H1 (cell line): ENCODE measurements around the gene STAT3. TPM values are rescaled to one million over a fixed set of nuclear protein-coding genes. Genes with fewer than 3 reads are reported as not detected.

Experiments
- CTCF ChIA-PET: fragments of 300-600 bp; sonication (Branson Sonifier 250); formaldehyde crosslinking; loops from one replicate; lab custom pipeline; 2021; ENCODE audit not compliant: partially characterized antibody; lab: Charles Lee
- POLR2A ChIA-PET: fragments of 300-600 bp; sonication (Branson Sonifier 250); formaldehyde crosslinking; loops from one replicate; lab custom pipeline; 2021; ENCODE audit warnings: inconsistent platforms; ENCODE audit not compliant: partially characterized antibody; lab: Charles Lee
- DNase-seq, 2 experiments: peaks; one replicate each; pipeline versions ENCODE4 v3.0.0 to v3.0.0-alpha.2; 2010 to 2022; ENCODE audit warnings: low spot score in 2 of 2, low read depth in 1 of 2, mixed read lengths in 1 of 2
- FAIRE-seq: peaks from 2 replicates; lab custom pipeline; 2011; peaks lifted over from hg19 to GRCh38; lab: Jason Lieb, UNC
- H2AFZ ChIP-seq: 2 replicates; pipeline ENCODE4 v1.8.1; 2012; ENCODE audit warnings: low read length, inconsistent platforms
- H2AK5ac ChIP-seq: 2 replicates; pipeline ENCODE4 v1.6.1; 2013; ENCODE audit warnings: low read depth, low read length
- H2BK120ac ChIP-seq: replicated peaks from 2 replicates; pipeline ENCODE3; 2013; ENCODE audit warnings: low read depth, low read length, inconsistent platforms
- H2BK12ac ChIP-seq: 2 replicates; pipeline ENCODE4 v1.6.1; 2013; ENCODE audit warnings: low read depth, low read length
- H2BK15ac ChIP-seq: 2 replicates; pipeline ENCODE4 v1.6.1; 2013; ENCODE audit warnings: low read length
- H2BK20ac ChIP-seq: 2 replicates; pipeline ENCODE4 v1.6.1; 2013; ENCODE audit warnings: low read length
- H2BK5ac ChIP-seq: 2 replicates; pipeline ENCODE4 v1.6.1; 2013; ENCODE audit warnings: low read depth, low read length
- H3K14ac ChIP-seq: 2 replicates; pipeline ENCODE4 v1.6.1; 2013; ENCODE audit warnings: inconsistent platforms; ENCODE audit not compliant: insufficient read length
- H3K18ac ChIP-seq: 2 replicates; pipeline ENCODE4 v1.6.1; 2013; ENCODE audit warnings: low read length; ENCODE audit errors: extremely low read depth
- H3K23ac ChIP-seq: 2 replicates; pipeline ENCODE4 v1.6.1; 2013; ENCODE audit warnings: inconsistent platforms; ENCODE audit not compliant: insufficient read length
- H3K23me2 ChIP-seq: 2 replicates; pipeline ENCODE4 v1.6.1; 2013; ENCODE audit warnings: low read depth, low read length
- H3K27ac ChIP-seq: 2 replicates; pipeline ENCODE4 v1.6.1; 2011; ENCODE audit warnings: low read depth, low read length, inconsistent platforms
- H3K27me3 ChIP-seq, 4 experiments: replicated peaks in 1 of 4; 1 replicate in 1 of 4; 2 replicates in 3 of 4; pipeline versions ENCODE4 v1.6.1 to v1.8.1; 2011 to 2013; ENCODE audit warnings: low read length in 3 of 4, mild to moderate bottlenecking in 3 of 4, inconsistent platforms in 2 of 4, mixed read lengths in 2 of 4, moderate library complexity in 1 of 4; ENCODE audit not compliant: control insufficient read depth in 3 of 4, insufficient read depth in 3 of 4; ENCODE audit errors: extremely low read depth in 1 of 4
- H3K36me3 ChIP-seq, 4 experiments: 2 replicates each; pipeline versions ENCODE4 v1.6.1 to v1.8.1; 2011 to 2013; ENCODE audit warnings: mild to moderate bottlenecking in 4 of 4, low read length in 3 of 4, moderate library complexity in 2 of 4, control low read depth in 1 of 4, inconsistent platforms in 1 of 4; ENCODE audit not compliant: insufficient read depth in 4 of 4, control insufficient read depth in 2 of 4
- H3K4ac ChIP-seq: replicated peaks from 2 replicates; pipeline ENCODE3; 2013; ENCODE audit warnings: low read length, low read depth, mixed read lengths, inconsistent platforms; ENCODE audit not compliant: insufficient read length
- H3K4me1 ChIP-seq, 4 experiments: replicated peaks in 1 of 4; 1 replicate in 1 of 4; 2 replicates in 3 of 4; pipeline versions ENCODE4 v1.6.1 to v1.8.1; 2011 to 2013; ENCODE audit warnings: low read length in 3 of 4, inconsistent platforms in 2 of 4, mixed read lengths in 1 of 4; ENCODE audit not compliant: insufficient read depth in 4 of 4, control insufficient read depth in 3 of 4
- H3K4me2 ChIP-seq, 2 experiments: 2 replicates each; pipeline versions ENCODE4 v1.6.1 to v1.8.1; 2011 to 2013; ENCODE audit warnings: low read depth in 2 of 2, low read length in 2 of 2, control low read depth in 1 of 2, inconsistent platforms in 1 of 2, mild to moderate bottlenecking in 1 of 2; ENCODE audit not compliant: insufficient read depth in 1 of 2
- H3K4me3 ChIP-seq, 4 experiments: fragments of 200-600, 300-600 bp in 1 of 4; sonication (generic), shearing (Covaris generic), sonication (Bioruptor Twin) in 1 of 4; 2 replicates each; pipeline versions ENCODE4 v1.5.1 to v1.8.1; 2011 to 2016; ENCODE audit warnings: low read length in 4 of 4, low read depth in 3 of 4, control low read depth in 2 of 4, inconsistent platforms in 2 of 4, mild to moderate bottlenecking in 2 of 4, mixed read lengths in 1 of 4, moderate library complexity in 1 of 4; ENCODE audit not compliant: insufficient read depth in 2 of 4; ENCODE audit errors: extremely low read depth in 1 of 4
- H3K56ac ChIP-seq: replicated peaks from 2 replicates; pipeline ENCODE3; 2013; ENCODE audit warnings: low read depth, mild to moderate bottlenecking, mixed read lengths, low read length, inconsistent platforms; ENCODE audit not compliant: insufficient read length
- H3K79me1 ChIP-seq: 2 replicates; pipeline ENCODE4 v1.6.1; 2013; ENCODE audit warnings: low read depth, low read length, control low read depth
- H3K79me2 ChIP-seq, 2 experiments: 2 replicates each; pipeline versions ENCODE4 v1.6.1 to v1.8.1; 2012 to 2013; ENCODE audit warnings: low read length in 2 of 2, mild to moderate bottlenecking in 2 of 2, inconsistent platforms in 1 of 2; ENCODE audit not compliant: insufficient read depth in 2 of 2, control insufficient read depth in 1 of 2
- H3K9ac ChIP-seq, 4 experiments: replicated peaks in 1 of 4; 1 replicate in 1 of 4; 2 replicates in 3 of 4; pipeline versions ENCODE4 v1.6.1 to v1.8.1; 2011 to 2013; ENCODE audit warnings: low read depth in 3 of 4, low read length in 3 of 4, control low read depth in 2 of 4, mild to moderate bottlenecking in 2 of 4, moderate library complexity in 2 of 4, inconsistent platforms in 1 of 4; ENCODE audit errors: extremely low read depth in 1 of 4
- H3K9me3 ChIP-seq, 2 experiments: 2 replicates each; pipeline versions ENCODE4 v1.6.1 to v1.8.1; 2012 to 2013; ENCODE audit warnings: mild to moderate bottlenecking in 2 of 2, moderate library complexity in 2 of 2, control low read depth in 1 of 2, inconsistent platforms in 1 of 2, low read depth in 1 of 2, low read length in 1 of 2, mixed read lengths in 1 of 2; ENCODE audit not compliant: insufficient read depth in 2 of 2
- H4K20me1 ChIP-seq, 2 experiments: replicated peaks in 1 of 2; 2 replicates each; pipeline versions ENCODE3 to v1.8.1; 2011 to 2013; ENCODE audit warnings: inconsistent platforms in 2 of 2, low read length in 2 of 2, mild to moderate bottlenecking in 1 of 2; ENCODE audit not compliant: insufficient read depth in 2 of 2, control insufficient read depth in 1 of 2
- H4K5ac ChIP-seq: 2 replicates; pipeline ENCODE4 v1.6.1; 2013; ENCODE audit warnings: low read length, low read depth, mixed read lengths, inconsistent platforms; ENCODE audit not compliant: insufficient read length
- H4K8ac ChIP-seq: 2 replicates; pipeline ENCODE4 v1.8.0; 2013; ENCODE audit warnings: mild to moderate bottlenecking, moderate library complexity, low read length, inconsistent platforms; ENCODE audit not compliant: insufficient read depth; ENCODE audit errors: extremely low read depth
- H4K91ac ChIP-seq: replicated peaks from 2 replicates; pipeline ENCODE3; 2013; ENCODE audit warnings: low read length, mixed read lengths, inconsistent platforms; ENCODE audit not compliant: insufficient read length
- EGR1 ChIP-seq: IDR thresholded peaks from 2 replicates; pipeline ENCODE4 v1.6.1; 2011; ENCODE audit warnings: low read depth, low read length, borderline replicate concordance
- WGBS, 2 experiments: shearing (Covaris generic) in 1 of 2; methylation state at CpG; one replicate each; pipeline versions ENCODE4 v1.1.6 to v1.1.7; 2013 to 2015; ENCODE audit warnings: low lambda C conversion rate in 2 of 2, mixed read lengths in 2 of 2, inconsistent platforms in 1 of 2, low coverage in 1 of 2, missing lambda C conversion rate in 1 of 2; ENCODE audit not compliant: insufficient replicate concordance in 2 of 2, insufficient coverage in 1 of 2, insufficient read length in 1 of 2; ENCODE audit errors: extremely low coverage in 1 of 2, missing lambda C conversion rate in 1 of 2; 5-methylcytosine and 5-hydroxymethylcytosine counted together
- polyA plus RNA-seq, 7 experiments: library from polyadenylated mRNA; depleted of rRNA in 3 of 7; stranded (reverse) in 5 of 7; unstranded in 2 of 7; fragments of >200 nt in 5 of 7; fragments of 200-250 nt in 2 of 7; gene quantifications; 1 replicate in 5 of 7; 2 replicates in 1 of 7; 4 replicates in 1 of 7; pipeline versions ENCODE4 v1.2.1 to v1.2.3, GENCODE V29; 2011 to 2013; ENCODE audit warnings: missing spikeins in 2 of 7, mixed read lengths in 2 of 7
- total RNA-seq: library from RNA; stranded (reverse); fragmentation: NEBNext Ultra II Directional; extraction: Animal tissue kit (Norgen Biotek cat#: 25700); gene quantifications from 2 replicates; pipeline ENCODE4 v1.2.1, GENCODE V29; 2021
- TF ChIP-seq, protein P1 (sequence below): IDR thresholded peaks from 2 replicates; pipeline ENCODE4 v1.6.1; 2012; ENCODE audit warnings: inconsistent platforms

Gene STAT3
- total and polyA plus RNA-seq, 2 of the 8 experiments (the other 6 are each of a cell fraction or from before 2014, with no cell fraction given), result 38.4 to 94.1 TPM

DNA sequence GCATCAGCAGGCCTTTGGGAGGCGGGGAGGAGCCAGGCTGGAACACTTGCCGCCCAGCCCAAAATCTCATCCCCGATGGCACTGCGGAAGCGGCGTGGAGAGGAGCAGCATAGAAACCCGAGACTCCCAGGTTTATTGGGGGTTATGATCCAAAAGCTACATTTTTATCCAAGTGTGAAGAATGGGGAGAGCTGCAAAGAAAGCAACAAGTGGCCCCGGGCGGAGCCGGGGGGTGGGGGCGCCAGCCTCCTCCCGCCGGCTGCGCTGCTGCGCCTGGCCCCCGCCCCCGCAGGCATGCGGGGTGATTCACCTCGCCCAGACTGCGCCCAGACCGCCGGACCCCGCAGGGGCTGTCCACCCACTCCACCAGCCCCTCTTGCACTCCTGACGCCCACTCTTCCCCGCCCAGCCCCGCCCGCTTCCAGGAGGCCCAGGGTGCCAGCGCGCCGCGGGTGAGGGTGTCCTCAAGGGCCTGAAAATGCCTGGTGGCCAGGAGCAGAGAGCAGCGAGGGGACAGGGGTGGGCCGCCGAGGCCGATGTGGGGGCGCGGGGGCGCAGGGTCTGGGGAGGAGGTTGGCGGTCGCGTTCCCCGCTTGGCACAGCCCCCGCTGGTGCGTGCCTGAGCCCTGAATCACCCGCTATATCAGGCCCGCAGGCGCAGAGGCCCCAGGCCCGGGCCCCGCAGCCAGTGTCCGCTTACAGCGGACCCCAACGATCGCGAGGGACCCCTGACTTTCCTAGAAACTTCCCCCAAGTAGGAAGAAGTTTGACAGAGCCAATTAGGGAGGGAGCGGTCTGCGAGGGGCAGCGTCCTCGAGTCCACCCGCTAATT is 33.5 kb upstream of the STAT3 start:
- H2BK5ac ChIP-seq, result no peak overlapping the region
- no peak for DNase-seq
- no peak overlapping the region for H3K23ac ChIP-seq
- 0 out of 2 replicates have a peak overlapping the region, but pooled peaks have one; percentile 23 for H2BK15ac ChIP-seq
- H3K4me3 ChIP-seq, result peak overlapping the region; percentile 73 to 99 (median 86)
- peaks cover 6 to 8% of the 10 kb centered on the region in 2 experiments for H4K20me1 ChIP-seq
- WGBS, 2 experiments, result 4% methylated on average over 45 of the region's 59 CpGs; no CpG with 5 or more reads in 1 of the 2 experiments
- peaks cover 14% of the 10 kb centered on the region for H3K23me2 ChIP-seq
- peak overlapping the region; percentile 30 for H3K56ac ChIP-seq
- no peak overlapping the region; the same call in 1 of the 2 replicates for H4K8ac ChIP-seq
- H3K79me1 ChIP-seq, result peaks cover 9% of the 10 kb centered on the region
- H3K9me3 ChIP-seq, result no peaks in the 10 kb centered on the region
- peaks cover 0 to 13% (median 10%) of the 10 kb centered on the region in 4 experiments; a peak in 6 of 7 replicates for H3K27me3 ChIP-seq
- peak overlapping the region; percentile 99 for H3K4me2 ChIP-seq
- peak overlapping the region in 1 of 4 experiments; percentile 67; a peak in 1 of 7 replicates for H3K9ac ChIP-seq
- no peaks in the 10 kb centered on the region for H3K36me3 ChIP-seq
- no peak overlapping the region for H2BK120ac ChIP-seq
- FAIRE-seq, result no peak
- H3K79me2 ChIP-seq, result peaks cover 0 to 19% of the 10 kb centered on the region in 2 experiments; a peak in 2 of 4 replicates
- no peak overlapping the region for H2AK5ac ChIP-seq
- POLR2A ChIA-PET, result interaction anchor here (1.5 to 2.6 kb wide), 7 partner anchors 10 to 93 kb away, joined by 5 to 19 read pairs (median 12); no protein-coding TSS in a partner anchor
- H3K18ac ChIP-seq, result peak overlapping the region; percentile 48; the same call in 1 of the 2 replicates
- no peak overlapping the region for H2AFZ ChIP-seq
- H2BK12ac ChIP-seq, result no peak overlapping the region
- no peak overlapping the region for H3K27ac ChIP-seq
- TF ChIP-seq, protein P1, sequence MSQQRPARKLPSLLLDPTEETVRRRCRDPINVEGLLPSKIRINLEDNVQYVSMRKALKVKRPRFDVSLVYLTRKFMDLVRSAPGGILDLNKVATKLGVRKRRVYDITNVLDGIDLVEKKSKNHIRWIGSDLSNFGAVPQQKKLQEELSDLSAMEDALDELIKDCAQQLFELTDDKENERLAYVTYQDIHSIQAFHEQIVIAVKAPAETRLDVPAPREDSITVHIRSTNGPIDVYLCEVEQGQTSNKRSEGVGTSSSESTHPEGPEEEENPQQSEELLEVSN, result no peak
- TF ChIP-seq EGR1, result peak; percentile 83; the same call in 1 of the 2 replicates
- H2BK20ac ChIP-seq, result no peak overlapping the region
- no peak overlapping the region for H3K4ac ChIP-seq
- H3K14ac ChIP-seq, result no peak overlapping the region
- CTCF ChIA-PET, result interaction anchor here (1.0 to 6.1 kb wide), 7 partner anchors 14 to 106 kb away, joined by 3 to 36 read pairs (median 7); no protein-coding TSS in a partner anchor
- no peak overlapping the region for H4K91ac ChIP-seq
- peaks cover 0 to 17% (median 8%) of the 10 kb centered on the region in 4 experiments; a peak in 5 of 7 replicates for H3K4me1 ChIP-seq
- no peak overlapping the region for H4K5ac ChIP-seq
